Glomerular endothelial cell (primary cell): Measurements from ENCODE around the gene NADK. TPM values are rescaled to one million over a fixed set of nuclear protein-coding genes. Genes with fewer than 3 reads are reported as not detected.
"Not testable (repeated sequence)": the region's sequence is repeated elsewhere in the genome, so short reads cannot be mapped to it uniquely, and the experiment has no call there.

Experiments used
- DNase-seq: peaks from one replicate; pipeline ENCODE4 v3.0.0-alpha.2; 2011; ENCODE audit warnings: low read depth, low spot score; ENCODE audit errors: extremely low read depth
- total RNA-seq: library from RNA; depleted of rRNA; stranded (reverse); fragments of >200 nt; gene quantifications from 2 replicates; pipeline ENCODE4 v1.2.3, GENCODE V29; 2015

NADK gene
- total RNA-seq, 1 donor from 2014 or later: 91.0 TPM

- DNase-seq: no peak
Measured at GRCh38 chr1:1752190-1752589, 26.1 kb downstream of the NADK start.

- DNase-seq: not testable (repeated sequence)
Measured at GRCh38 chr1:1749941-1750340, 28.3 kb downstream of the NADK start.

- no peak for DNase-seq
Measured at GRCh38 chr1:1748686-1749321, 29.5 kb downstream of the NADK start.

- not testable (repeated sequence) for DNase-seq
Measured at GRCh38 chr1:1746566-1746909, 31.7 kb downstream of the NADK start.

- peak; percentile 0 for DNase-seq
Measured at GRCh38 chr1:1745651-1746565, 32.4 kb downstream of the NADK start.

- not testable (repeated sequence) for DNase-seq
Measured at GRCh38 chr1:1742529-1742928, 35.7 kb downstream of the NADK start.

GRCh38 chr1:1741013-1741412 is 37.3 kb downstream of the NADK start:
- peak; percentile 41 for DNase-seq

- DNase-seq: not testable (repeated sequence)
Measured at GRCh38 chr1:1738799-1739337, 39.4 kb downstream of the NADK start.

- DNase-seq: not testable (repeated sequence)
Measured at GRCh38 chr1:1737675-1738590, 40.3 kb downstream of the NADK start.

- DNase-seq: no peak
Measured at GRCh38 chr1:1732381-1732780, 45.9 kb downstream of the NADK start.

GRCh38 chr1:1730870-1731269 is 47.4 kb downstream of the NADK start:
- DNase-seq: no peak

GRCh38 chr1:1730230-1730629 is 48.0 kb downstream of the NADK start:
- DNase-seq: not testable (repeated sequence)

GRCh38 chr1:1729116-1729816 is 49.0 kb downstream of the NADK start:
- DNase-seq: not testable (repeated sequence)

GRCh38 chr1:1728308-1729005 is 49.8 kb downstream of the NADK start:
- not testable (repeated sequence) for DNase-seq

GRCh38 chr1:1727131-1727651 is 51.1 kb downstream of the NADK start:
- not testable (repeated sequence) for DNase-seq

- DNase-seq: not testable (repeated sequence)
Measured at GRCh38 chr1:1726088-1726487, 52.2 kb downstream of the NADK start.

GRCh38 chr1:1724035-1724864 is 54.0 kb downstream of the NADK start, which contains the start of gene CDK11A:
CDK11A (minus strand) TSS chr1:1724357; CDS start chr1:1722818, 1,539 bp downstream.
- peak; percentile 96 for DNase-seq

- DNase-seq: no peak
Measured at GRCh38 chr1:1721201-1721600, 57.1 kb downstream of the NADK start.
